ENCODE data around the gene TMEM202. TPM values are rescaled to one million over a fixed set of nuclear protein-coding genes. Genes with fewer than 3 reads are reported as not detected.

Gene TMEM202
- total RNA-seq, 1 donor from 2014 or later: not detected

DNA sequence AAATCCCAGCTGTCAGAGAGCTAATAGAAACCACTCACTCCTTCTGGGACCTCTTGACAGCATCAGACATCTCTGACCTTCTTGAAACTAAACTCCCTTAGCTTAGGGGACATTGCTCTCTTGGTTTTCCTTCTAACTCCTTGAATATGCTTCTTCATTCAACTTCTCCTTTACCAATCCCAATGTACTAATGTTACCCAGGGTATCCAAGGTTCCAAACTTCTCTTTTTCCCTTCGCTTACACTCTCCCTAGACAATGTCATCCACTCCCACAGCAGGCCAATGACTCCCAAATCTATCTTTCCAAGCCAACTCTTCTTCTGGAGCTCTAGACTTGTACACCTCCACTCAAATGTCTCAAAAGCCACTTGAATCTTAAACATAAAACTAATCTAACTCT, 36.9 kb upstream of the TMEM202 start:
- Histone ChIP-seq H3K4me1 (peaks cover 24% of the 10 kb centered on the region), H3K27ac (no peak overlapping the region), H3K36me3 (peaks cover 7% of the 10 kb centered on the region), H3K27me3 (ENCODE audit: low read depth) (no peaks in the 10 kb centered on the region), H3K9me3 (no peaks in the 10 kb centered on the region), H3K4me3 (no peak overlapping the region)
- DNase-seq (no peak), ATAC-seq (no peak)
- intact Hi-C loops (cut with DNase I): no loop called here
- TF ChIP-seq, protein P1, sequence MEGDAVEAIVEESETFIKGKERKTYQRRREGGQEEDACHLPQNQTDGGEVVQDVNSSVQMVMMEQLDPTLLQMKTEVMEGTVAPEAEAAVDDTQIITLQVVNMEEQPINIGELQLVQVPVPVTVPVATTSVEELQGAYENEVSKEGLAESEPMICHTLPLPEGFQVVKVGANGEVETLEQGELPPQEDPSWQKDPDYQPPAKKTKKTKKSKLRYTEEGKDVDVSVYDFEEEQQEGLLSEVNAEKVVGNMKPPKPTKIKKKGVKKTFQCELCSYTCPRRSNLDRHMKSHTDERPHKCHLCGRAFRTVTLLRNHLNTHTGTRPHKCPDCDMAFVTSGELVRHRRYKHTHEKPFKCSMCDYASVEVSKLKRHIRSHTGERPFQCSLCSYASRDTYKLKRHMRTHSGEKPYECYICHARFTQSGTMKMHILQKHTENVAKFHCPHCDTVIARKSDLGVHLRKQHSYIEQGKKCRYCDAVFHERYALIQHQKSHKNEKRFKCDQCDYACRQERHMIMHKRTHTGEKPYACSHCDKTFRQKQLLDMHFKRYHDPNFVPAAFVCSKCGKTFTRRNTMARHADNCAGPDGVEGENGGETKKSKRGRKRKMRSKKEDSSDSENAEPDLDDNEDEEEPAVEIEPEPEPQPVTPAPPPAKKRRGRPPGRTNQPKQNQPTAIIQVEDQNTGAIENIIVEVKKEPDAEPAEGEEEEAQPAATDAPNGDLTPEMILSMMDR (IDR thresholded peaks at IDR 0.05): no peak

DNA sequence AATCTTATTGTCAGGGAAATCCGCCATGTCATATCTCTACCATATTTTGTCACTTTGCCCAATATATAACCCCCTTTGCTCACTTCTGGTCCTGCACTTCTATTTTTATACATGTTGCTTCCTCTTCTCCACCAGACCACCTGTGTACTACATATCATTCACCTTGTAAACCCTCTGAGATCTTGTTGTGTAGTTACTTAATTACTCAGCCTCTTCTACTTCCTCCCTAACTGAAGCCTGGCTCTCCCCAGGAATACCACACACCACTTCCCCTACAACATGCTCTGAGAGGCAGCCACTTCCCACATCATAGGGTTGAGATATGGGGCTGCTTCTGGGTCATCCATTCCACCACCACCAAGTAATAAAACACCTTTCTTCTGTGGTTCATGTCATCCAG, 32.3 kb upstream of the TMEM202 start:
- TF ChIP-seq, protein P1 (IDR thresholded peaks at IDR 0.05): no peak
- intact Hi-C loops (cut with DNase I): no loop called here
- ATAC-seq (peak; percentile 68 to 72), DNase-seq (no peak)
- Histone ChIP-seq H3K9me3 (no peaks in the 10 kb centered on the region), H3K27me3 (ENCODE audit: low read depth) (no peaks in the 10 kb centered on the region), H3K36me3 (peaks cover 13% of the 10 kb centered on the region), H3K4me1 (peaks cover 38% of the 10 kb centered on the region), H3K27ac (no peak overlapping the region), H3K4me3 (no peak overlapping the region)

DNA sequence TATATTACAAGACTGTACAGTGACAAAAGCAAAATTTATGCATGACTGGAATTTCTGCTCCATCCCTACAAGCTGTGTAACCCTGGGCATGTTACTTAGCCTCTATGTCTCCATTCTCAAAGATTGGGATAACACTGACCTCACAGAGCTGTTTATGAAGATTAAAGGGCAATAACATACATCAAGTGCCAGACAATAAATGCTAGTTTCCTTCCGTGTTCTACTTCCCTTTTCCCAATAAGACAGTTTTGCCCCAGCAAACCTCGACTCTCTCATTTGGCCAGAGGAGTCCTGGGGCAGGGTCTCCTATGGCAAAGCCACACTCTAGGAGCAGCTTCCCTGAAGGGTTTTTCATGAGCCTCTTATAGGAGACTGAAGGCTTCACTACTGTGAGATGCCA, 29.8 kb upstream of the TMEM202 start:
- H3K4me1 ChIP-seq: peaks cover 58% of the 10 kb centered on the region
- ATAC-seq (peak; percentile 18 to 37), DNase-seq (no peak)
- no peak overlapping the region for H3K4me3 ChIP-seq
- H3K9me3 ChIP-seq: no peaks in the 10 kb centered on the region
- peaks cover 16% of the 10 kb centered on the region for H3K36me3 ChIP-seq
- H3K27me3 ChIP-seq (ENCODE audit: low read depth): no peaks in the 10 kb centered on the region
- intact Hi-C loops (cut with DNase I): no loop called here
- H3K27ac ChIP-seq: peak overlapping the region; percentile 63
- TF ChIP-seq, protein P1 (IDR thresholded peaks at IDR 0.05): no peak

DNA sequence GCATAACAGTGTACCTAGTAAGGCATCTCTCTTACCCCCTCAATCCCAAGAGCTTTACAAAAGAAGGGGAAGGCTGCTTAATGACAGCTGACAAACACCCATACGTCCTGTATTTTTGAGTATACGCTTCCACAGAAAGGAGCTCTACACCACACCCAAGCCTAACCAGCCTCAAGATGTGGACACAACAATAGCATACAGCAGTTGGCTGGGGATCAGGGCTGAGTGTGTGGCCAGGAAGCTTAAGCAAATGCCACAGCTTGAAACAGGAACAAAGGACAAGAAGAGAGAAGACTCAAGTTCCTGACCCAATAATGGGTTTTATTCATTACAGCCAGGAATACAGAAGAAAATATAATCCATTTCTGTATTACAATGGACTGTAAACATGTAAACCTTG, 29.2 kb upstream of the TMEM202 start:
- ATAC-seq: peak; percentile 78 to 86
- H3K27ac ChIP-seq: peak overlapping the region; percentile 63
- TF ChIP-seq, protein P1 (IDR thresholded peaks at IDR 0.05): no peak

DNA sequence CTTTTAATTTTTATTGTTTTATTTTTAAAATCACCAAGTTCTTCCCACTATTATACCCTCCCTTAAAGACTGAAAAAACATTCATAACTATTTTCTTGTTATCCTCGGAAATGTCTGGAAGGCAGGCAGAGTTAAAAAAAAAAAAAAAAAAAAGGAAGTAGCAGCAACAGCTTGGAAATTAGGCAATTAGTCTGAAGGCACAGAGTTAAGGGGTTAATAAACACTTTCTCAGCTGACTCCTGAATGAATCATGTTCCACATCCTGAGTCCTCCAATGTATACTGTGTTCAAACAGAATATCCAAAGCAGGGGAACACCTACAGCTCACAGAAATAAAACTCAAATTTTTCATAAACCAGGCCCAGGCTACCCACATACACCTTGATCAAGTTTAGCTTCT, 28.1 kb upstream of the TMEM202 start:
- TF ChIP-seq, protein P1 (IDR thresholded peaks at IDR 0.05): no peak
- peaks cover 16% of the 10 kb centered on the region for H3K36me3 ChIP-seq
- no peaks in the 10 kb centered on the region for H3K27me3 ChIP-seq (ENCODE audit: low read depth)
- no peak overlapping the region for H3K27ac ChIP-seq
- intact Hi-C loops (cut with DNase I): no loop called here
- ATAC-seq: peak; percentile 38 to 50
- no peak for DNase-seq
- no peak overlapping the region for H3K4me3 ChIP-seq
- H3K9me3 ChIP-seq: no peaks in the 10 kb centered on the region
- H3K4me1 ChIP-seq: peaks cover 73% of the 10 kb centered on the region

More for the DNA sequence above, 29.2 kb upstream of the TMEM202 start:
- intact Hi-C loops (cut with DNase I): no loop called here
- peaks cover 16% of the 10 kb centered on the region for H3K36me3 ChIP-seq
- no peak overlapping the region for H3K4me3 ChIP-seq
- peak; percentile 71 for DNase-seq
- peaks cover 64% of the 10 kb centered on the region for H3K4me1 ChIP-seq
- H3K27me3 ChIP-seq (ENCODE audit: low read depth): no peaks in the 10 kb centered on the region
- no peaks in the 10 kb centered on the region for H3K9me3 ChIP-seq

DNA sequence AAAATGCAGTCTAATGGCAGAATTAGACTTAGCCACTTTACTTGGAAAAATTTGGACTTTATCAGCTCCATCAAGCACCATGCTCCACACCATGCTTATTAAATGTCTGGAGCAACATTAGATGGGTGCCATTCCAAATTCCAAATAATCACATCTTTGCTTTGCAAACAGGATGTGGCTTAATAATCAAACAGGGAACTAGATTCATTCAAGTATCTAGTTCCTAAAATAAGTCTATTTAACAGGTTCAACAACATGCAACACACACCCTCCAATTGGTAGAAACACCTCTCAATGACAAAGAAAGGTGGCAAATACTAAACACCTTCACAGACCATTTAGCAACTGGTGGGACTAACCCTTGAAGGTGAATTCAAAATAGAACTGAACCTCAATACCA, 25.7 kb upstream of the TMEM202 start:
- TF ChIP-seq, protein P1 (IDR thresholded peaks at IDR 0.05): no peak
- peak overlapping the region; percentile 1 for H3K4me3 ChIP-seq
- no peak for DNase-seq
- H3K36me3 ChIP-seq: peaks cover 16% of the 10 kb centered on the region
- no peak overlapping the region for H3K27ac ChIP-seq
- intact Hi-C loops (cut with DNase I): no loop called here
- no peaks in the 10 kb centered on the region for H3K9me3 ChIP-seq
- ATAC-seq: no peak
- H3K27me3 ChIP-seq (ENCODE audit: low read depth): no peaks in the 10 kb centered on the region
- peaks cover 79% of the 10 kb centered on the region for H3K4me1 ChIP-seq
